ENCODE measurements around the gene NKAIN2.
"Not testable (repeated sequence)": the region's sequence is repeated elsewhere in the genome, so short reads cannot be mapped to it uniquely, and the experiment has no call there.

The NKAIN2 gene

DNA sequence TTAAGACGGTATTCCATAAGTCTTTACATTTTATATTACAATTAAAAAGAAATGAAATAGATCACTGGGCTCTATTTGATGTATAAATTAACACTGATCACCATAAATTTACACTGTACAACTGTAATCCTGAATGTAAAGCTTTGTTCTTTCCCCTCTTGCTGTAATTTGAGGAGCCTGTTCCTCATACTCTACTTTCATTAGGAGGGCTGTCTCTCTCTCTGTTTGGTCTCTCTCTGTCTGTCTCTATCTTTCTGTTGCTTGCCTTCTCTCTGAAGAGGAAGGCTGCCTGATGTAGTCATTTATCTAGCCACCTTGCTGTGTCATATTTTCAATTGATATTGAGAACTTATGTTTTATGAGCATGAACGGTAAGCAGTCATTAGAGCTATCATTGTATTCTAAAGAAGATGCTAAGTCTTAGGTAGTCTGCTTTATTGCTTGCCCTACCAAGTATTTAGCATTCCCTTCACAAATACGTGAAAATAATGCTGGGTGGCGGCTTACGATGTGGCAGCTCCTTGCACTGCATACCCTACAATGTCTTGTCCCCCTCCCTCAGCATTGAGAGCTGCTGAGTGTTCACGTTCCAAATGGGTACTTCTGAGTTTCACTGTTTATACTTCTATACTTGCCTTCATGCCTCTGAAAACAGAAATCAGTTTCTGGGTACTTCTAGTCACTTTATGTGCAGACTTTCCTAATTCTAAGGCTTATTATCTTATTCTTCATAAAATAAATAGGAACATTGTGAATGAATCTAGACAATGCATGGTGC is 205.5 kb downstream of the NKAIN2 start:
- no peak for TF ChIP-seq CTCF (IDR thresholded peaks at IDR 0.05; ENCODE audit: low read depth, low read length, missing control alignments)

DNA sequence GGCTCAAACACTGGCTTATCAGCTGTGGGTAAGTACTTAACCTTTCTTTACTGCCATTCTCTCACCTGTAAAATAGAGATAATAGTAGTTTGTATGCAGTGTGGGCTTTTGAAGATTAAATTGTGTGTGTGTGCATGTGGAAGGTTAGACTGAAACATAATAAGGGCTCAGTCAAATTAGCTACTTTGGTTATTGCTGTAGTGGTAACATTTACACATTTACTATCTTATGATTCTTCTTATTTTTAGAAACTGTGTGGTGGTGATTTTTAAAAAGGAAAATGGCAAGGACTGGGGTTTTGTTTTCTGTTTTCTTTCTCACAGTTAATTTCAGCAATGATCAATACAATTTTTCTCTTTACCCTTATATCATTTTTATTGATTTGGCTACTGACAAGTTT is 206.9 kb downstream of the NKAIN2 start:
- Histone ChIP-seq H3K4me3 (ENCODE audit: low read depth, low read length) (no peak overlapping the region), H3K27ac (no peak overlapping the region), H3K36me3 (replicated peaks) (no peaks in the 10 kb centered on the region), H3K27me3 (replicated peaks) (no peaks in the 10 kb centered on the region)
- DNase-seq = no peak
- TF ChIP-seq CTCF (IDR thresholded peaks at IDR 0.05; ENCODE audit: low read depth, low read length, missing control alignments) = no peak
- in situ Hi-C loops (cut with HindIII; ENCODE audit: low pct_ligation_motif_present, low sequenced_read_pairs) = no loop called here

More for the DNA sequence above, 205.5 kb downstream of the NKAIN2 start:
- in situ Hi-C loops (cut with HindIII; ENCODE audit: low pct_ligation_motif_present, low sequenced_read_pairs) = no loop called here
- DNase-seq = no peak
- no peak overlapping the region for H3K27ac ChIP-seq
- H3K36me3 ChIP-seq (replicated peaks) = no peaks in the 10 kb centered on the region
- no peak overlapping the region for H3K4me3 ChIP-seq (ENCODE audit: low read depth, low read length)
- no peaks in the 10 kb centered on the region for H3K27me3 ChIP-seq (replicated peaks)

- no peaks in the 10 kb centered on the region for H3K36me3 ChIP-seq (replicated peaks)
- H3K4me3 ChIP-seq (ENCODE audit: low read depth, low read length) = no peak overlapping the region
- no peaks in the 10 kb centered on the region for H3K27me3 ChIP-seq (replicated peaks)
- in situ Hi-C loops (cut with HindIII; ENCODE audit: low pct_ligation_motif_present, low sequenced_read_pairs) = no loop called here
- no peak overlapping the region for H3K27ac ChIP-seq
- no peak for DNase-seq
- TF ChIP-seq CTCF (IDR thresholded peaks at IDR 0.05; ENCODE audit: low read depth, low read length, missing control alignments) = no peak
Measured at GRCh38 chr6:124011180-124011579, 207.5 kb downstream of the NKAIN2 start.

- H3K36me3 ChIP-seq (replicated peaks); H3K27me3 ChIP-seq (replicated peaks); in situ Hi-C loops (cut with HindIII; ENCODE audit: low pct_ligation_motif_present, low sequenced_read_pairs); DNase-seq; H3K27ac ChIP-seq; H3K4me3 ChIP-seq (ENCODE audit: low read depth, low read length): not testable (repeated sequence)
Measured at GRCh38 chr6:124022051-124022450, 218.4 kb downstream of the NKAIN2 start.

DNA sequence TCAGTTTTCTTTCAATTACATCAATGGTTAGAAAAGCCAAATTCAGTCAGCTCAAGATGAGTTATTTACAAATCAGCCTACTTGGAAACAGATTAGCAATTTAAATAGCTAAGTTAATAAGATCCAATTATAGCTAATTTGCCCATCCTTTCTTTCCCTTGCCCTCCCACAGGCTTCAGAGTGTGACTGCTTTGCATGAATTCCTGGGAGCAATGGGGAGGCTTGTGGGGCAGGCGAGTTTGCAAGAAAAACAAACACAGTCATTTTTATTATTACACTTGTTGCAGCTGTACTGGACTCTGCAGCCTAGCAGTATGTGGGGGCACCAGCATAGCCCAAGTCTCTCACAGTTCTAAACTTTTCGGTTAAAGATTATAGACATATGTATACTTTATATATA is 219.0 kb downstream of the NKAIN2 start:
- in situ Hi-C loops (cut with HindIII; ENCODE audit: low pct_ligation_motif_present, low sequenced_read_pairs) = no loop called here
- Histone ChIP-seq H3K27ac (no peak overlapping the region), H3K27me3 (replicated peaks) (no peaks in the 10 kb centered on the region), H3K36me3 (replicated peaks) (no peaks in the 10 kb centered on the region), H3K4me3 (ENCODE audit: low read depth, low read length) (no peak overlapping the region)
- DNase-seq = no peak
- no peak for TF ChIP-seq CTCF (IDR thresholded peaks at IDR 0.05; ENCODE audit: low read depth, low read length, missing control alignments)

DNA sequence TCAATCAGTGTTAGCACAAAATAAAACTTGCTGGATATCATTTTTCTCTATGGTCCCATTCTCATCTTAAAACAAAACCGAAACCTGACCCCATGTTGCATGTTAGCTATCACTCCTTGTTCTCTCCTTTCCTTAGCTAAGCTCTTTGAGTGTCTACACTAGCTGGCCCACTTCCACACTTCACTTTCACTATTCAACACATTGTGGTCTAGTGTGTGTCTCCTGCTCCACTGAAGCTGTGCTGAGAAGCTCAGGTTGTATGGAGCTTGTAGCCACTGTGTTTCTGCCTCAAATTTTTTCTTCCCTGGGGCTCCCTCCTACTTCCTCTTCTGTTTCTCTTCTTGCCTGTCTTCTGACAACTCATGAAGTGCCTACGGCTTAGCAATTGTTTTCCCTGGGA is 223.0 kb downstream of the NKAIN2 start:
- H3K27ac ChIP-seq = no peak overlapping the region
- H3K4me3 ChIP-seq (ENCODE audit: low read depth, low read length) = no peak overlapping the region
- in situ Hi-C loops (cut with HindIII; ENCODE audit: low pct_ligation_motif_present, low sequenced_read_pairs) = no loop called here
- DNase-seq = no peak
- H3K27me3 ChIP-seq (replicated peaks) = no peaks in the 10 kb centered on the region
- H3K36me3 ChIP-seq (replicated peaks) = no peaks in the 10 kb centered on the region
- no peak for TF ChIP-seq CTCF (IDR thresholded peaks at IDR 0.05; ENCODE audit: low read depth, low read length, missing control alignments)

Measured in brain microvascular endothelial cell (primary cell).